KMS-11 (cell line): ENCODE results near the gene AKAP7.

Experiments
- H2AFZ ChIP-seq: fragments of 200-600 bp; sonication (generic); 2 replicates; pipeline ENCODE4 v1.6.1; 2016; ENCODE audit warnings: antibody characterized with exemption, mixed run types, low read depth
- H3K27ac ChIP-seq: fragments of 200-600 bp; sonication (generic); 2 replicates; pipeline ENCODE4 v1.6.1; 2016; ENCODE audit warnings: mild to moderate bottlenecking, mixed run types
- H3K27me3 ChIP-seq: fragments of 200-600 bp; sonication (generic); 2 replicates; pipeline ENCODE4 v1.6.1; 2017; ENCODE audit warnings: mild to moderate bottlenecking, low read depth, mixed run types, moderate library complexity; ENCODE audit not compliant: insufficient read depth
- H3K36me3 ChIP-seq: fragments of 200-600 bp; sonication (generic); 2 replicates; pipeline ENCODE4 v1.6.1; 2017; ENCODE audit warnings: mild to moderate bottlenecking, mixed run types; ENCODE audit not compliant: insufficient read depth
- H3K4me1 ChIP-seq: fragments of 200-600 bp; sonication (generic); 2 replicates; pipeline ENCODE4 v1.6.1; 2016; ENCODE audit warnings: mild to moderate bottlenecking, low read depth, mixed run types; ENCODE audit not compliant: poor library complexity, severe bottlenecking
- H3K4me2 ChIP-seq: fragments of 200-600 bp; sonication (generic); 2 replicates; pipeline ENCODE4 v1.7.0; 2016; ENCODE audit warnings: mild to moderate bottlenecking, mixed run types
- H3K4me3 ChIP-seq: fragments of 200-600 bp; sonication (generic); IDR thresholded peaks from 2 replicates; pipeline ENCODE4 v1.6.1; 2017; ENCODE audit warnings: low read depth, low read length, mixed read lengths; ENCODE audit not compliant: insufficient read depth
- H3K79me2 ChIP-seq: fragments of 200-600 bp; sonication (generic); 2 replicates; pipeline ENCODE4 v1.6.1; 2016; ENCODE audit warnings: low read depth, mixed run types; ENCODE audit not compliant: insufficient read depth
- H3K9ac ChIP-seq: fragments of 200-600 bp; sonication (generic); 2 replicates; pipeline ENCODE4 v1.6.1; 2016; ENCODE audit warnings: mild to moderate bottlenecking, mixed run types
- H4K20me1 ChIP-seq: fragments of 200-600 bp; sonication (generic); 2 replicates; pipeline ENCODE4 v1.6.1; 2016; ENCODE audit warnings: mild to moderate bottlenecking, mixed run types; ENCODE audit not compliant: insufficient read depth
- TF ChIP-seq, protein P1 (sequence below): fragments of 200-600 bp; sonication (generic); conservative IDR thresholded peaks from 2 replicates; pipeline ENCODE4 v1.6.1; 2017; ENCODE audit warnings: low read depth, mild to moderate bottlenecking, antibody characterized with exemption, low read length, moderate library complexity, mixed read lengths

AKAP7 gene

GRCh38 chr6:131117878-131118277, 17.4 kb upstream of the AKAP7 start:
- H3K9ac ChIP-seq = no peak overlapping the region
- H3K27me3 ChIP-seq = no peaks in the 10 kb centered on the region
- H3K79me2 ChIP-seq = no peaks in the 10 kb centered on the region
- no peaks in the 10 kb centered on the region for H4K20me1 ChIP-seq
- H3K4me1 ChIP-seq = no peaks in the 10 kb centered on the region
- H3K27ac ChIP-seq = no peak overlapping the region
- H3K36me3 ChIP-seq = no peaks in the 10 kb centered on the region
- H3K4me2 ChIP-seq = no peak overlapping the region
- TF ChIP-seq, protein P1, sequence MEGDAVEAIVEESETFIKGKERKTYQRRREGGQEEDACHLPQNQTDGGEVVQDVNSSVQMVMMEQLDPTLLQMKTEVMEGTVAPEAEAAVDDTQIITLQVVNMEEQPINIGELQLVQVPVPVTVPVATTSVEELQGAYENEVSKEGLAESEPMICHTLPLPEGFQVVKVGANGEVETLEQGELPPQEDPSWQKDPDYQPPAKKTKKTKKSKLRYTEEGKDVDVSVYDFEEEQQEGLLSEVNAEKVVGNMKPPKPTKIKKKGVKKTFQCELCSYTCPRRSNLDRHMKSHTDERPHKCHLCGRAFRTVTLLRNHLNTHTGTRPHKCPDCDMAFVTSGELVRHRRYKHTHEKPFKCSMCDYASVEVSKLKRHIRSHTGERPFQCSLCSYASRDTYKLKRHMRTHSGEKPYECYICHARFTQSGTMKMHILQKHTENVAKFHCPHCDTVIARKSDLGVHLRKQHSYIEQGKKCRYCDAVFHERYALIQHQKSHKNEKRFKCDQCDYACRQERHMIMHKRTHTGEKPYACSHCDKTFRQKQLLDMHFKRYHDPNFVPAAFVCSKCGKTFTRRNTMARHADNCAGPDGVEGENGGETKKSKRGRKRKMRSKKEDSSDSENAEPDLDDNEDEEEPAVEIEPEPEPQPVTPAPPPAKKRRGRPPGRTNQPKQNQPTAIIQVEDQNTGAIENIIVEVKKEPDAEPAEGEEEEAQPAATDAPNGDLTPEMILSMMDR = no peak
- H3K4me3 ChIP-seq = no peak overlapping the region
- no peak overlapping the region for H2AFZ ChIP-seq

GRCh38 chr6:131122007-131122406, 13.3 kb upstream of the AKAP7 start:
- Histone ChIP-seq H3K4me3 (no peak overlapping the region), H3K27me3 (no peaks in the 10 kb centered on the region), H3K9ac (no peak overlapping the region), H2AFZ (no peak overlapping the region), H3K79me2 (no peaks in the 10 kb centered on the region), H3K4me1 (no peaks in the 10 kb centered on the region), H4K20me1 (no peaks in the 10 kb centered on the region), H3K27ac (no peak overlapping the region), H3K4me2 (no peak overlapping the region), H3K36me3 (no peaks in the 10 kb centered on the region)
- TF ChIP-seq, protein P1 = no peak

GRCh38 chr6:131122516-131122915, 12.8 kb upstream of the AKAP7 start:
- no peaks in the 10 kb centered on the region for H3K79me2 ChIP-seq

GRCh38 chr6:131124336-131125071, 10.8 kb upstream of the AKAP7 start:
- H3K4me2 ChIP-seq = no peak overlapping the region
- H3K4me1 ChIP-seq = no peaks in the 10 kb centered on the region
- no peak overlapping the region for H2AFZ ChIP-seq

More at GRCh38 chr6:131122516-131122915, 12.8 kb upstream of the AKAP7 start:
- Histone ChIP-seq H2AFZ (no peak overlapping the region), H3K4me2 (no peak overlapping the region), H3K27me3 (no peaks in the 10 kb centered on the region), H3K4me1 (no peaks in the 10 kb centered on the region), H3K27ac (no peak overlapping the region), H4K20me1 (no peaks in the 10 kb centered on the region), H3K4me3 (no peak overlapping the region), H3K9ac (no peak overlapping the region), H3K36me3 (no peaks in the 10 kb centered on the region)
- TF ChIP-seq, protein P1 = no peak

More at GRCh38 chr6:131124336-131125071, 10.8 kb upstream of the AKAP7 start:
- H3K79me2 ChIP-seq = no peaks in the 10 kb centered on the region
- no peak overlapping the region for H3K27ac ChIP-seq
- H4K20me1 ChIP-seq = no peaks in the 10 kb centered on the region
- H3K9ac ChIP-seq = no peak overlapping the region
- TF ChIP-seq, protein P1 = no peak
- H3K27me3 ChIP-seq = no peaks in the 10 kb centered on the region
- no peaks in the 10 kb centered on the region for H3K36me3 ChIP-seq
- no peak overlapping the region for H3K4me3 ChIP-seq
